Stomach smooth muscle (tissue), 2 donors: Measurements from ENCODE around the gene RPS6KB2.

Experiments used
- H3K27ac ChIP-seq: one replicate; pipeline ENCODE4 v1.7.0; 2013; ENCODE audit warnings: mild to moderate bottlenecking, low read length, inconsistent platforms
- H3K27me3 ChIP-seq, 2 donors: one replicate each; pipeline ENCODE4 v1.7.0; 2013; ENCODE audit warnings: low read length in 2 of 2; ENCODE audit not compliant: insufficient read depth in 2 of 2, control insufficient read depth in 1 of 2
- H3K36me3 ChIP-seq, 2 donors: one replicate each; pipeline ENCODE4 v1.7.0; 2013; ENCODE audit warnings: low read length in 2 of 2; ENCODE audit not compliant: control insufficient read depth in 2 of 2, insufficient read depth in 2 of 2
- H3K4me1 ChIP-seq: one replicate; pipeline ENCODE4 v1.7.0; 2013; ENCODE audit warnings: low read length; ENCODE audit not compliant: control insufficient read depth, insufficient read depth
- H3K4me3 ChIP-seq, 2 donors: one replicate each; pipeline ENCODE4 v1.7.0; 2013; ENCODE audit warnings: low read length in 2 of 2
- H3K9ac ChIP-seq, 2 donors: one replicate each; pipeline ENCODE4 v1.7.0; 2013; ENCODE audit warnings: low read length in 2 of 2, mild to moderate bottlenecking in 1 of 2
- H3K9me3 ChIP-seq, 2 donors: one replicate each; pipeline ENCODE4 v1.7.0; 2013; ENCODE audit warnings: low read length in 2 of 2; ENCODE audit not compliant: control insufficient read depth in 2 of 2
- donor health status: healthy.
- donor health status: Pancreatic carcinoma.

The RPS6KB2 gene

GRCh38 chr11:67406420-67406968 lies 21.8 kb upstream of the RPS6KB2 start:
- Histone ChIP-seq H3K4me1 (peaks cover 4% of the 10 kb centered on the region), H3K27ac (no peak overlapping the region), H3K36me3 (no peaks in the 10 kb centered on the region), H3K9me3 (no peaks in the 10 kb centered on the region), H3K4me3 (no peak overlapping the region), H3K27me3 (peaks cover 43 to 63% of the 10 kb centered on the region in 2 donors), H3K9ac (no peak overlapping the region)

GRCh38 chr11:67406969-67407687 lies 21.2 kb upstream of the RPS6KB2 start:
- Histone ChIP-seq H3K9me3 (no peaks in the 10 kb centered on the region), H3K27me3 (peaks cover 45 to 63% of the 10 kb centered on the region in 2 donors), H3K36me3 (no peaks in the 10 kb centered on the region), H3K9ac (no peak overlapping the region), H3K4me3 (no peak overlapping the region), H3K4me1 (peaks cover 1% of the 10 kb centered on the region), H3K27ac (no peak overlapping the region)

GRCh38 chr11:67407688-67408163 lies 20.6 kb upstream of the RPS6KB2 start:
- no peak overlapping the region for H3K4me3 ChIP-seq
- H3K9me3 ChIP-seq = no peaks in the 10 kb centered on the region
- no peaks in the 10 kb centered on the region for H3K36me3 ChIP-seq
- peaks cover 45 to 63% of the 10 kb centered on the region in 2 donors for H3K27me3 ChIP-seq
- H3K9ac ChIP-seq = no peak overlapping the region
- H3K27ac ChIP-seq = no peak overlapping the region
- H3K4me1 ChIP-seq = no peaks in the 10 kb centered on the region

GRCh38 chr11:67408437-67409200 lies 19.7 kb upstream of the RPS6KB2 start:
- no peak overlapping the region for H3K9ac ChIP-seq
- no peak overlapping the region for H3K4me3 ChIP-seq
- no peak overlapping the region for H3K27ac ChIP-seq
- peaks cover 47 to 63% of the 10 kb centered on the region in 2 donors for H3K27me3 ChIP-seq
- no peaks in the 10 kb centered on the region for H3K36me3 ChIP-seq
- no peaks in the 10 kb centered on the region for H3K4me1 ChIP-seq
- H3K9me3 ChIP-seq = no peaks in the 10 kb centered on the region

- Histone ChIP-seq H3K27me3 (peaks cover 47 to 63% of the 10 kb centered on the region in 2 donors), H3K4me1 (no peaks in the 10 kb centered on the region), H3K9ac (no peak overlapping the region), H3K36me3 (no peaks in the 10 kb centered on the region), H3K9me3 (no peaks in the 10 kb centered on the region), H3K4me3 (no peak overlapping the region), H3K27ac (no peak overlapping the region)
These were observed 19.0 kb upstream of the RPS6KB2 start for GRCh38 chr11:67409261-67409666.

- no peaks in the 10 kb centered on the region for H3K9me3 ChIP-seq
- no peaks in the 10 kb centered on the region for H3K4me1 ChIP-seq
- H3K36me3 ChIP-seq = no peaks in the 10 kb centered on the region
- no peak overlapping the region for H3K4me3 ChIP-seq
- peaks cover 45 to 60% of the 10 kb centered on the region in 2 donors for H3K27me3 ChIP-seq
- no peak overlapping the region for H3K9ac ChIP-seq
- no peak overlapping the region for H3K27ac ChIP-seq
These were observed 18.4 kb upstream of the RPS6KB2 start for GRCh38 chr11:67409781-67410368.

GRCh38 chr11:67410369-67410831 lies 17.9 kb upstream of the RPS6KB2 start:
- H3K27me3 ChIP-seq = peaks cover 42 to 56% of the 10 kb centered on the region in 2 donors
- H3K4me1 ChIP-seq = no peaks in the 10 kb centered on the region
- H3K36me3 ChIP-seq = no peaks in the 10 kb centered on the region
- no peak overlapping the region for H3K9ac ChIP-seq
- H3K9me3 ChIP-seq = no peaks in the 10 kb centered on the region
- no peak overlapping the region for H3K4me3 ChIP-seq
- no peak overlapping the region for H3K27ac ChIP-seq

GRCh38 chr11:67410984-67411784 lies 17.1 kb upstream of the RPS6KB2 start:
- H3K27me3 ChIP-seq = peaks cover 36 to 51% of the 10 kb centered on the region in 2 donors
- no peak overlapping the region for H3K9ac ChIP-seq
- H3K36me3 ChIP-seq = no peaks in the 10 kb centered on the region
- H3K4me1 ChIP-seq = peaks cover 4% of the 10 kb centered on the region
- no peaks in the 10 kb centered on the region for H3K9me3 ChIP-seq
- H3K27ac ChIP-seq = no peak overlapping the region
- no peak overlapping the region for H3K4me3 ChIP-seq

- no peaks in the 10 kb centered on the region for H3K9me3 ChIP-seq
- peaks cover 10% of the 10 kb centered on the region for H3K4me1 ChIP-seq
- no peak overlapping the region for H3K4me3 ChIP-seq
- H3K27ac ChIP-seq = no peak overlapping the region
- H3K9ac ChIP-seq = no peak overlapping the region
- H3K36me3 ChIP-seq = no peaks in the 10 kb centered on the region
- H3K27me3 ChIP-seq = peaks cover 32 to 48% of the 10 kb centered on the region in 2 donors
These were observed 16.5 kb upstream of the RPS6KB2 start for GRCh38 chr11:67411785-67412152.
